ENCODE results near the gene C3orf20.

Gene C3orf20

DNA sequence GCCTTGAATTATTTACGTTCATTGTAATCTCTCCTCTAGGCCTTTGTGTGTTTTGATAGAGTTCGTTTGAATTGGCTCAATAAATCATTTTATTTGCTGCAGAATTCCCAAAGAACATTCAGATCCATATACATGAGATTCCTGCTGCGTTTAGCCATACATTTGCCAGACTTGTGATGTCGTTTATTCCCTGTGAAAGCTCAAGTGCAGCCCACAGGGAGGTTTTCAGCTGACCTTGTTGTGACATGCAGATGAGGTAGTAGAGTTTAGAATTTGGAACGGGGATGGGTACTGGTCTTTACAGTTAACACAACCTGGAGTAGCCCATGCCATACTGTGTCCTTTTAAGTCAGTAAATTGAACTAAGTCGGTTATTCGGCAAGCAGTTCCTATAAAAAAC, at the start of gene C3orf20:
Gene C3orf20 (plus strand): TSS at position 301 of the 400 bp plus-strand sequence. CDS start 7,573 bp downstream, outside the sequence.
- DNase-seq (ENCODE audit: low spot score): no peak

DNA sequence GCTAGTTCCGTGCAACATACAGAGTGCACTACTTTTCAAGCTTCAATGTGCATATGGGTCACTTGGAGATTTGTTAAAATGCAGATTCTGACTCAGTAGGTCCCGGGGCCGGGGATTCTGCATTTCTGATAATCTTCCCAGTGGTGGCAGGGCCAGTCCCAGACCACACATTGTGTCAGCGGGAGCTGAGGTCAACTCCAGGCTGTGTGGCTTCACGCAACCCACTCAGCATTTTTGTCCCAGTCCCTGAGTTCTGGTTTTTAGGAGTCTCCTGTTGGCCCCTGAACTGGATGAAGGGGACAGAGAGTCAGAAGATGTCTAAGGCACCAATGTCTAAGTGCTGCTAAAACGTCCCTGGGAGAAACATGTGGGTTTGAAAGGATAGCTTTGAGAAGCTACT, 49.5 kb upstream of the C3orf20 start:
- no peak for DNase-seq (ENCODE audit: low spot score)

DNA sequence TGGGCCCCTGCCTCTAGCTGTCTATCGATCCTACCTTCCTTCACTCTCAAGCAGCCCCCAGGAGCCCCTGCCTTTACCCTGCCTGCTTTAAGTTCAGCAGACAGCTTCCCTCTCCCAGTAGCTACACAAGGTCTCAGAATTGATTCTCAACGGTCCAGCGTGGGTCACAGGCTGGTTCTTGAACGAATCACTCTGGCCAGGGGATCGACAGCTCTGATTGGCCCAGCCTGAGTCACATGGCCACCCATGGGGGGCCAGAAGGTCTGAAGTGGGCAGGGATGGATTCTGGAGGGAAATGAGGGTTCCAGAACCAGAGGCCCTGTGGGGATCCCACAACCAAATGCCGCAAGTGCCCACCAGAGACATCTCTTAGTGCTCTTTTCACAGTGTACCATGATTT, 47.1 kb upstream of the C3orf20 start:
- no peak for DNase-seq (ENCODE audit: low spot score)

DNA sequence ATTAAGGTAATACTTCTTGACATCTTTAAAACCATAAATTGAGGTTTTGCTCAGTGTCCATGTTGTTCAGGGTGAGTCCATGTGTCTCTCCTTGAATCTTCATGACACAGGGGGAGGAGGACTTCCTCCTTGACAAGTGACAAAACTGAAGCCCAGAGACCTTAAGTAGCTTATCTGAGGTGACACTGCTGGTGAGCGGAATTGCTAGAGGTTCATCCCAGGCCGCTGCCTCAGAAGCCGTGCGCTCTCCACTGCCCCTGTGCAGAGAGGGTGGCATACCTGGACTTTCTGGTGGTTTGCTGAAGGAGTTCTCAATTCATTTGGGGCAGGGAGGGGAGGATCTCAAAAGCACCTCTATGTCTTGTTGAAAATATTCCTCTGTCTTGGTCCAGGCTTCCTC, 46.5 kb upstream of the C3orf20 start:
- no peak for DNase-seq (ENCODE audit: low spot score)

DNA sequence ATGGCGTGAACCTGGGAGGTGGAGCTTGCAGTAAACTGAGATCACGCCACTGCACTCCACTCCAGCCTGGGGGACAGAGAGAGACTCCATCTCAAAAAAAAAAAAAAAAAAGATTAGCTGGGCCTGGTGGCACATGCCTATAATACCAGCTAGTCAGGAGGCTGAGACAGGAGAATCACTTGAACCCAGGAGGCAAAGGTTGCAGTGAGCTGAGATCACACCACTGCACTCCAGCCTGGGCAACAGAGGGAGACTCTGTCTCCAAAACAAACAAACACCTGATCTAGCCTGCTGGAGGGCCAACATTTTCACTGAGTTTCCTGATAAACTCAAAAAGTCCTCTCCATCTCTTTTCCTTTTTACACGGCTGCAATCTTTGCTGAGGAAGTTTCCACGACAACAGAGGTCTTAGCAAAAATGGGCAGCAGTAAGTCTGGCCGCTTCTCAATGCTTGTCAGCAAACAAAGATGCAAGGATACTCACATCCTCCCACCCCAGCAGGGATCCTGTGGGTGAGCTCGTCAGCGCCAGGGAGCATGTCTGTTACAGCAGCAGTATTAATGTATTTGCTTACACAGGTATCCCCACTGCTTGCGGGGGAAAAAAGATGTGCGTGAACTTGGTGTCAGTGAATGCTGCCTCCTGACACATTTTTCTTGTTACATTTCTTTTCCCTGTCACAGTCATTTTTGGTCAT, 44.4 kb upstream of the C3orf20 start:
- DNase-seq (ENCODE audit: low spot score): no peak

DNA sequence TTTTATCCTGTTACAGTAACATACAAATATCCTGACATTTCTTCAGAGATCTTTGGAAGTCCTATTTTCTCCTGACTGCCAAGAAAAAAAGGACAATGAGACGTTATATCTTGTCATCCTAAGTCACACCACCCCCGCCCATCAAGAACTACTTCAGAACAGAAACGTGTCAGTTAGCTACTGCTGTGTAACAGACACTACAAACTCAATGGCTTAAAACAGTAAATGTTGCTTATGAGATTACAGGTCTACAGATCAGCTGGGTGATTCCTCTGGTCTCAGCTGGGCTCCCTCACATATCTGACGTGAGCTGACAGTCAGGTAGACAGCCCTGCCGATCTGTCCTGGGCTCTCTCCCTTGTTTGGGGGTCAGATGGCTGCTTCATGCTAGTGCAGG, 43.8 kb upstream of the C3orf20 start:
- DNase-seq (ENCODE audit: low spot score): no peak

DNA sequence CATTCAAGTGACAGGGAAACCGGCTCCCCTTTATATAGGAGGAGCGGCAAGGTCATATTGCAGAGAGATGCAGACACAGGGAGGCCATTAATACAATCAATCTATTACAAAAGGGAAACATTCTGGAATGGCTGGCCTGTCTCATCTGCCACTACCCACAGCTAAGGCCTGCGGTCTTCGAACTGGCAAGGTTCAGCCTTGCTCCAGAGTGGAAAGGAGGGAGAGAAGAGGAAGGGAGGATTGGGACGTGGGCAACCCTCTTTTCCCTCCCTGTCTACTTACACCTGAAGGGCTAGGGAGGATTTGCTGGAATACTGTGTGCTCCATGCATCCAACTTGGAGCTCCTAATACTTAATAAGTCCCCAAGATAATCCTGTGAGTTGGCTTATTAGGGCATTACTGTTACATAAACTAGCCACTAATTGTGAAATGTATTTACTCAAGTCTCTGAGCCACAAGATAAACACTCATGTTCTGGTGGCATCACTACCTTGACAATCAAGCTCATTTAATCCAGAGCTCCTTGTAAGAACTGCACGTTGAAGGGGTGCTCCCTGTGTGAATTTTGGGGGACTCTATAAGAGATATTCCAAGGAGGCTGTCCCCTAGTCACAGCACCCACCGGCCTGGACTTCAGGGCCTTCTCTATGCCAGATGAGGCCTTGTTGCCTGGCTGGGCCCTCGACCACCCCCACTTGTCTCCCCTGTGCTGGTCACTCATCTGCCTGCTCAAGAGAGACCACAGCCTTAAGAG, 43.1 kb upstream of the C3orf20 start:
- no peak for DNase-seq (ENCODE audit: low spot score)

DNA sequence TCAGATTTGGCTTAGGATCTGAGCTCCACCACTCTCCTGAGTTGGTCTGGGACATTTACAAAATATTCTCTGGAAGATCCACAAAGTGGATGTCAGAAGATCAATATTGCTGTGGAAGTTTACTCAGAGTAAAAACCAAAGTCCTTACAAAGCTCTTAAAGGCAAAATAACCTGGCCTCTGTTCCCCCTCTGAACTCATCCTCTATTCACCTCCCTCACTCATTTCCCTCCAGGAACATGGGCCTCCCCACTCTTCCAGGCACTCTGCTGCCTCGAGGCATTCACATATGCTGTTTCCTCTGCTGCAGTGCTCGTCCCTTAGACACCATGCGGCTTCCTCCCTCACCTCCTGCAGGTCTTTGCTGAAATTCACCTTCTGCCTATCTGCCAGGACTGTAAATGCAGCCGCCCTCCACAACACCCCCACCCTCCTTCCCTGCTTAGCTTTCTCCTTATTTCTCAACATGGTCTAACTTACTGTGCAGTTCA, 42.5 kb upstream of the C3orf20 start:
- no peak for DNase-seq (ENCODE audit: low spot score)

DNA sequence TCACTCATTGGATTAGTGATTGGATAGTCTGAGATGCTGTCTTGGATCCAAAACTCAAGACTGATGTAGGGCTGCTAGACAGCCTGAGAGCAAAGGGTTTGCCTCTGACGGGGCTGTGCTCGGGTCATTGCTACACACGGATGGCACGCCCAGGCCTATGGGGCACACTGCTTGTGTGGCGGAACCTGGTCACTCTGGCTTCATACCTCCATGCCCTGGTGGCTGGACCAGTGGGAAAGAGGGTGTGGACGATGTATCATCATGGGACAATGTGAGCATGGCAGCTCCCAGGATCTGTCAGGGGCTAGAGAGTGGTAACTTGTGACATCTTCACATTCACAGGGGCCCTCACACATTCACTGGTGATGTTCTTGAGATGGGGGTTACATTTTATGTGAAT, 41.5 kb upstream of the C3orf20 start:
- no peak for DNase-seq (ENCODE audit: low spot score)

DNA sequence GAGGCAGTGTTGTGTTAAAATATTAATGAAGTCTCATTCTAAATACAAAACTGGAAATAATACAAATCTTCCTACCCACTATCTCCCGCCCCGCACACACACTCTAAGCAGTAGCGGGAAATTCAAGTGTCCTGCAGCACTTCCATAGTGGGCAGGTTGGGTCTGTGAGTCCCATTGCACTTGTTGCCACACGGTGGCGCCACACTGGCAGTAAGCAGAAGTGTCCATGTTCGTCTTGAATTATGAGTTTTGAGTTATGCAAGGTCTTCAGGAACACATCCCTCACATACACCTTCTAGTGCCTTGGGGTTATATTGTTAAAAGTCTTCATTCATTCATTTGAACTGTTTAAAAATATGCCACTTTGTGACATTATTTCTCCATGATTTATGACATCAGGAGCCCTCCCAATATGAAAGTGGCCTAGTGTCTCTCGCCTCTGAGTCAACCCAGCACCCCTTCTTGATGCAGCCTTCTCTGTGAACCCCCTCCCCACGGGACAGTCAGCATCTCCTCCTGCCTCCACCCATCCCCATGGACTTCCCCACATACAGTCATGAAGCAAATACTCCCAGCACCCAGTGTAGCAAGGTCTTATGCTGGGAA, 41.0 kb upstream of the C3orf20 start:
- peak; percentile 58 for DNase-seq (ENCODE audit: low spot score)

DNA sequence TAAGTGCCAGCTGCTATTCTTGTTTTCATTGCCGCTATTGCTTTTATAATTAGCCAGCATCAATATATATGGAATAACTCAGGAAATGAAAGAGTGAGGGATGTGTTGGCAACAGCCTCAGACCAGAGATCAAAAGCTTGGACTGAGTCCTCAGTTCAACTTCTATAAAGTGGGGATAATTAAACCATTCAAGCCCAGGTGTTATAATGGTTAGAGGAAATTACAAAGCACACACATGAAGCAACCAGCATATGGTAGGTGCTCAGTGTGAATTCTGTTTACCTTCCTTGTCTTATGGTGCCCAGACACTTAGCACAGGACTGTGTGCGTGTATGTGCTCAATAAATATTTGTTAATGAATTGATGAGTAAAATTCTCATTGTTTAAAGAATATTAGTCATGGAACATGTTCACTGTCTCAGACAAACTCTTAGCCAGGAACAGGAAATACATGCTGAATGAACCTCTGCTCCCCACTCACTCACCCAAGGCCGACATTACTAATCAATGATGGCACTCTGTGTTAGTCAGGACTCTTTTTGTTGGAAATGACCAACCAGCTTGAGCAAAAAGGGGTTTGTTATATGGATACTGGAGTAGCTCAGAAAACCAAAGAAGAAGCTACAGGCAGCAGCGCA, 40.1 kb upstream of the C3orf20 start:
- no peak for DNase-seq (ENCODE audit: low spot score)

DNA sequence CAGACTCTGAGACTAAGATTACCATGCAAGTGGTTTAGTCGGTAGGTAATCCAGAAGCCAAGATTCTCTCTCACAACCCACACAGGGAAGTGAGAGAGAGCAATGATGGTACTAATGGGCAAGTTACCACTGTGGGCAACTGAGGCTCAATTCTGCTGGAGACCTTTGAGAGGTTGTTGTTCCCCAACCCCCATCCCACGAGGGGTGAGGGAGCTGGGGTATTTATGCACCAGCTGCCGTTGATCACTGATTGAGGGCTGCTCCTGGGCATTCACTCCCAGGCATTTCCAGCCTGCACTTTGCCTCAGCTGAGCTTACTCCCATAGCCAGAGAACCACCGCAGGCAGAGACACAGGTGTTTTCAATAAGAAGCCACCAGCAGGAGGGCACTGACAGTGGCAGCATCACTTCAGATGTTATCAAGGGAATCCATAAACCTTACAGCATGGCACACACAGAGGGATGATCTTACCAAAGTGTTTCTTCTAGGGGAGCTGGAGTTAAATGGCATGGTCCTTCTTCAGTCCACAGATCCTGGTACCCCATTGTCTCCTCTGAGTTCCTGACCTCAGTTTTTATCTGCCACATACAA, 38.3 kb upstream of the C3orf20 start:
- no peak for DNase-seq (ENCODE audit: low spot score)

DNA sequence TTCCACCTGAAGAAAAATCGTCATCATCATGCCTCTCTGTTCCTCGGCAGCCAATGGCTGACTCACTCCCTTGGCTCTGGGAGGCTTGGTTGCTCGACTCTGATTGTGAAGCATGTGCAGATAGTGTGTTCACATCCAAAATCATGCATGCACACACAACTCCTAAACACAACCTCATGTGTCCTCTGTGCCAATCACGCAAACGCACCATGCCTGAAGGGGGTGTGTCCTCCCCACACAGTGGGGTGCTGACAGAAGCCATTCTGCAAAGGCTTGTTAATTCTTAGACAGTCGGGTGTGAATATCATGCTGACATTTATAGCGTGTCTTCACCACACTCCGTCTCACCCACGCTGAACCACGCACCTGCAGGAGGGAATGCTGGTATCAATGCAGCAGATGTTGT, 34.8 kb upstream of the C3orf20 start:
- no peak for DNase-seq (ENCODE audit: low spot score)

DNA sequence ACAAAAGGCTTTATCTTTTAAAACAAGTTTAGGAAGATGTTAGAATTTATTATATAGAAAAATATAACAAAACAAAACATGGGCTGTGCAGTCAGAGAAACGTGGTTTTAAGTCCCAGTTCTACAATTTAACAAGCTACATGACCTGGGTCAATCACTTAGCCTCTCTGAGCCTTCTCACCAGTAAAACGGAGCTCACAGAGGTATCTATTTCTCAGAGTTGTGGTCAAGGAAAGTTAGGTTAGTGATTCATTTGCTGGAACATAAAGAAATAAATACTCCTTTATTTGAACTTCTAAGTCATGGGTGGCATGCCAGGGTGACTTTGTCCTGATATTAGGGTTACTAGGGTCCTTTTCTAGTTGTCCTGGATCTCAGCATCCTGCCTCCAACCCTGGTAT, 34.2 kb upstream of the C3orf20 start:
- no peak for DNase-seq (ENCODE audit: low spot score)

DNA sequence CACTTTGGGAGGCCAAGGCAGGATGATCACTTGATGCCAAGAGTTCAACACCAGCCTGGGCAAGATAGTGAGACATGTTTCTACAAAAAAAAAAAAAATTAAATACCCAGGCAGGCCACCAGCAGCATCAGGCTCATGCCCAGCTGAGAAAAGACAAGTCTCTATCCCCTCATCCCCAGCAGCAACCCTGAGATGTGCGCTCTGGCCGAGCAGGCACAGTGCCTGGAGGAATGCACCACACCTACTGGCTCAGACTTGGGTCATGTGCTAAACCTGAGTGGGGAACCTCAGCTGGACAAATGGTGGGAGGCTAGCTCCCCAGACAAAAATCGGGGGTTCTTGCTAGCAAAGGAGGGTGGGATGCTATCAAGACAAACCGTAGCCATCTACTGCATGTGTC, 33.6 kb upstream of the C3orf20 start:
- no peak for DNase-seq (ENCODE audit: low spot score)

DNA sequence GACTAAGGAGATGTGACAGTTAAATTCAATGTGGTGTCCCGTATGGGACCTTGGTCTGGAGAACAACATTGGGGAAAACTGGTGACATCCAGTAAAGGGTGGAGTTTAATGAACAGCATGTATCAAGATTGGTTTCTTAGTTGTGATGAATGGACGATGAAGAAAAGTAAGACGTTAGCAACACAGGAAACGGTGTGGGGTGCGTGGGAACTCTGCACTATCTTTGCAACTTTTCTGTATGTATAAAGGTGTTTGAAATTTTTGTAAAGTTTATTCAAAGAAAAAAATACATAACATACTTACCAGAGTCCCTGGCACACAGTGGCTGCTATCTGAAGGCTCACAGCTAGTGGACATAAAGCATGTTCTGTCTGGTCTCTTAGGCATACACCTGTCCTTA, 29.5 kb upstream of the C3orf20 start:
- DNase-seq (ENCODE audit: low spot score): no peak

DNA sequence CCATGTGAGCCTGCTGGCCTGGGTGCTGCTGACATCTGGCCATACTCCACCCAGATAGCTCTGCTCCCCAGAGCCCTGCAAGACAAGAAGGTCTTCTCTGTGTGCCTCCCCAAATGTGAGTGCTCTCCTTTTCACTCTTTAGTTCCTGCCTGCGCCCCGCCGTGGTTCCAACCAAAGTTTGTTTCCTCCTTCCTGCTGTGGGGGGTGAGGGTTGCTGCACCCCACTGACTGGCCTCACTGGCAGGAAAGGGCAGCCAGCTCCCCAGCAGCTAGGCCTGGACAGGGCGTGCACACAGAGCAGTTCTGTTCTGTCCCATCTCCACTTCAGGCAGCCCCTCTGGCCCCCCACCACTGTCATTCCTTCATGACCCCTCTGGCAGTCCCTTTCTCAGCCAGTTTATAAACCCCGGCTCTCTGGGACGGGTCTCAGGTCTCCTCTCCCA, 28.8 kb upstream of the C3orf20 start:
- DNase-seq (ENCODE audit: low spot score): no peak

DNA sequence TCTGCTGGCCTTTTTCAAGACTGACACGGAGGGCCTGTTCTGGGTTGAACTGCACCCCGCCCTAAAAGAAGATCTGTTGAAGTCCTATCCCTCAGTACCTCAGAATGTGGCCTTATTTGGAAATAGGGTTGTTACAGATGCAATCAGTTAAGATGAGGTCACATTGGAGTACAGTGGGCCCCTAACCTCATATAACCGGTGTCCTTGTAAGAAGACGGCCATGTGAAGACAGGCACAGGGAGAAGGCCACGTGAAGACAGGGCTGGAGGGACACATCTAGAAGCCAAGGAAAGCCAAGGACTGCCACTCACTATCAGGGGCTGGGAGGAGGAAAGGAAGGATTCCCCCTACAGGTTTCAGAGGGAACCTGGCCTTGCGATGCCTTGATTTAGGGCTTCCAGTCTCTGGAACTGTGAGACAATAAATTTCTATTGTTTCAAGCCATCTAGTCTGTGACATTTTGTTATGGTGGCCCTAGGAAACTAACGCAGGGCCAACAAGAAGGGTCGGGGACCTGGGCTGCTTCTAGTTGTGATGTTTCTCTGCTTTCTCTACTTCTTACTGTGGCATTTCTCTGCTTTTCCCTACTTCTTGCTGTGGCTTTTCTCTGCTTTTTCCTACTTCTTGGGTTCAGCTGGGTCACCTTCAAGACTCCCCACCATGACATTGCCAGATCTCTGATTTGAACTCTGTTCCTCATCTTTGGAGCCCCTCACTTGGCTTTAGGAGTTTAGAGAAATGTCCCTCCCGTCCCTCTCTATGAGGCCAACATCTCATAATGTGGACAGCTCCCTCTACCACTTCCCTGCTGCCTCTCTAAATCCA, 28.1 kb upstream of the C3orf20 start:
- no peak for DNase-seq (ENCODE audit: low spot score)

DNA sequence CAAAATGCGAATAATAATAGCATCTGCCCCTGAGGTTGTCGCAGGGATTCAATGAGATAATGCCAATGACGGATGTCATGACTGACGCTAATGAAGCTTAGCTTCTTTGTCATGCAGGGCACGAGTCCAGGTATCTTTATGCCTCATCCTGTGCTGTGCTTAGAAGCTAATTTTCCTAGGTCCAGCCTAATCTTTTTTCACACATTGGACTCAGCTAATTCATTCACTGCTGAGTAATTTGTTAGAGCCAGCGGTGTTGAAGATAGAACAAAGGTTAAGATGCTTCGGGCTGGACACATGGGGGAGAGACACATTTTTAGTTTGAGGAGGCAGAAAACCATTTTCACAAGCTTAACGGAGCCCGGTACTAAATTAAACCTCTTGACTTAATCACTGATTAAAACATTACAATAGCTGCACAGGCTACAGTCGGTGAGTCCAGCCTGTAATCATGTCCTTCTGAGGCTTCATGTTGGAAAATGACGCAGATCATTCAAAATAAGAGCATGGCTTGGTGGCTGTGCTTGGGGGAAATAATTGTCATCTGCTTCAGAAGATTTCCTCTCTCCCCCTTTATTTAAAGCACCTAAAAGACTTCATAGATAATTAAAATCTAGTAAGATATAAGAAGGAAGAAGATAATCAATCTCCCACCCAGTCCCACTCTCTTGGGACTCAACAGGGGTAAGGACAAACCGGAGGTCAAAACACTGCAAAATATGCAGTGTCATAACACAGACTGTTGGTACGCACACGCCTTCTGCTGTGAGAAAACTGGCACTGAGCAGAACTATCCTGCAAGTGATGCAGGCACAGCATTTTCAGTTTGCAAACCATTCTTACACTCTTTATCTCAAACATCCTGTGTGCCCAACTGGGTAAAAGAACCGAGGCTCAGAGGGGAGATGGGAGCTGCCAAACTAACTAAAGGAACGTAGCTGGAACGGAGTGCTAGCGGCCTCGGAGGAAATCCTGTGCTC, 26.7 kb upstream of the C3orf20 start:
- no peak for DNase-seq (ENCODE audit: low spot score)

DNA sequence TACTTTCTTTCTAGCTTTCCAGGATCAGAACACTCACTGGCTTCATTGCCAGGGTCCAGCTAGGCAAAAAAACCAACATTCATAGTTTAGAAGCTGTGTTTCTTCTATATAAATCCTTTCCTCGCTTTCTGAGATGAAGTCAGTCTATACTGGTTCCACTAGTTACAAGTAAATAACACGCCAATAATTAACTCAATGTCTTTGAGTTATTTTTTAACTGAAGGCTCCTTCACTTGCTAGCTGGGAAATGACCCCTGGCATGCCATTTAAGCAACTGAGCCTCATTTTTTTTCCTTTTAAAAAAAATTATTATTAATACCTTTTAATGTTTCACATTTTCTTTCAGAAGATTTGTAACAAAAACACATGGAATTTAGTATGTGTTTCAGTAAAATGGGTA, 25.5 kb upstream of the C3orf20 start:
- no peak for DNase-seq (ENCODE audit: low spot score)

Data from activated CD4-positive, alpha-beta T cell treated with anti-CD3 and anti-CD28 coated beads, Interleukin-2, Interleukin-4, amounts not matched to agents 100 ng/mL and 50 ng/mL, durations not matched to agents 16 hours and 8 hours (primary cell).